Airway epithelial cell (primary cell): ENCODE measurements around the gene TENT5D. TPM values are rescaled to one million over a fixed set of nuclear protein-coding genes. Genes with fewer than 3 reads are reported as not detected.

ENCODE experiments used
- total RNA-seq: library from RNA; depleted of rRNA; stranded (reverse); fragments of >200 nt; gene quantifications from 2 replicates; pipeline ENCODE4 v1.2.3, GENCODE V29; 2015

TENT5D gene
- total RNA-seq: not detected in 2 replicates

DNA sequence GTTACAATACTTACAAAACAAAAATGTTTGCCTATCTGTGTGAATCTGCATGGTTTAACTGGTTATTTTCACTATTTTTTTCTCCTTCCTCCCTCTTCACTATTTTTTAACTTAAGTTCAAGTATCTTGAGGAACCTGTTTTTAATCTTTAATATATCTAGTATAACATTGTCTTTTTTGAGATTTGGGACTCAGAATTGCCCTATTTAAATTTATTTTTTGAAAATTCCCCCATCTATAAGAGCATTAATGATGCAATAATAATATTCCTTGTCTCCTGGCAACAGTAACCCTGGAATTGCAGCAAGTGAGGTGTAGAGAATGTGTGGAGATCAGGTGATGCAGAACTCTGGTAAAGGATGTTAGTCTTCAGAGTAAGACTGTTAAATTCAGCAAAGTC lies at the start of gene TENT5D:
Gene TENT5D (plus strand): TSS at position 301 of the 400 bp plus-strand sequence. CDS start 22,093 bp downstream, outside the sequence.

